AG04449 (cell line): ENCODE measurements around the gene KIF6.
"Not testable (repeated sequence)": the region's sequence is repeated elsewhere in the genome, so short reads cannot be mapped to it uniquely, and the experiment has no call there.

Experiments
- CTCF ChIA-PET: fragments of 350-600 bp; formaldehyde crosslinking; extraction: SDS; loops from one replicate; lab custom pipeline; 2021; ENCODE audit warnings: antibody characterized with exemption; lab: Yijun Ruan, JAX
- POLR2A ChIA-PET: fragments of 400-600, 350-600 bp; formaldehyde crosslinking; extraction: SDS; loops from one replicate; lab custom pipeline; 2020; ENCODE audit warnings: antibody characterized with exemption, inconsistent platforms; lab: Yijun Ruan, JAX
- DNase-seq: peaks from one replicate; pipeline ENCODE4 v3.0.0-alpha.2; 2010; ENCODE audit warnings: low read depth, low spot score
- H3K4me3 ChIP-seq: 2 replicates; pipeline ENCODE4 v1.5.1; 2011; ENCODE audit warnings: low read depth, mild to moderate bottlenecking, control low read depth, low read length
- CTCF ChIP-seq: IDR thresholded peaks from one replicate; pipeline ENCODE4 v1.5.1; 2011; ENCODE audit warnings: mild to moderate bottlenecking, moderate library complexity, low read length, control low read depth, inconsistent platforms; ENCODE audit not compliant: insufficient read depth; ENCODE audit errors: missing control alignments

Gene KIF6

GRCh38 chr6:39515471-39515870 is 209.7 kb downstream of the KIF6 start:
- POLR2A ChIA-PET = no interaction called here
- H3K4me3 ChIP-seq = no peak overlapping the region
- CTCF ChIA-PET = no interaction called here
- TF ChIP-seq CTCF = no peak
- no peak for DNase-seq

- CTCF ChIA-PET = no interaction called here
- DNase-seq = no peak
- POLR2A ChIA-PET = no interaction called here
- no peak overlapping the region for H3K4me3 ChIP-seq
- no peak for TF ChIP-seq CTCF
These were observed 210.2 kb downstream of the KIF6 start for GRCh38 chr6:39515006-39515405.

- H3K4me3 ChIP-seq, DNase-seq, POLR2A ChIA-PET, CTCF ChIA-PET: not testable (repeated sequence)
These were observed 215.4 kb downstream of the KIF6 start for GRCh38 chr6:39509831-39510230.

GRCh38 chr6:39508515-39508914 is 216.7 kb downstream of the KIF6 start:
- TF ChIP-seq CTCF = no peak
- ChIA-PET CTCF (no interaction called here), POLR2A (no interaction called here)
- H3K4me3 ChIP-seq = no peak overlapping the region
- no peak for DNase-seq

GRCh38 chr6:39507331-39507998 is 217.7 kb downstream of the KIF6 start:
- H3K4me3 ChIP-seq = no peak overlapping the region
- TF ChIP-seq CTCF = no peak
- ChIA-PET POLR2A (no interaction called here), CTCF (no interaction called here)
- no peak for DNase-seq

- POLR2A ChIA-PET, CTCF ChIA-PET, H3K4me3 ChIP-seq, DNase-seq: not testable (repeated sequence)
These were observed 222.7 kb downstream of the KIF6 start for GRCh38 chr6:39502362-39502955.

GRCh38 chr6:39499053-39499452 is 226.2 kb downstream of the KIF6 start:
- no peak for TF ChIP-seq CTCF
- ChIA-PET POLR2A (no interaction called here), CTCF (no interaction called here)
- H3K4me3 ChIP-seq = no peak overlapping the region
- no peak for DNase-seq
